WTC11 (cell line): Measurements from ENCODE around the gene NCKAP5. TPM values are rescaled to one million over a fixed set of nuclear protein-coding genes. Genes with fewer than 3 reads are reported as not detected.

Experiments used
- ATAC-seq: fragments of 200-7000 bp; cut with Tn5 transposase; 2 replicates; pipeline ENCODE4 v1.10.0; 2021; ENCODE audit warnings: mild to moderate bottlenecking, moderate library complexity
- CTCF ChIA-PET: fragments of 300-600 bp; sonication (Branson Sonifier 250); formaldehyde crosslinking; loops from one replicate; lab custom pipeline; 2021; ENCODE audit warnings: antibody characterized with exemption; lab: Charles Lee
- POLR2A ChIA-PET: fragments of 350-600 bp; sonication (Branson Sonifier 250); formaldehyde crosslinking; loops from one replicate; lab custom pipeline; 2021; ENCODE audit warnings: antibody characterized with exemption; lab: Charles Lee
- DNase-seq: peaks from one replicate; pipeline ENCODE4 v3.0.0; 2021; ENCODE audit warnings: low spot score
- H3K27ac Mint-ChIP-seq: 2 replicates; pipeline ENCODE4 v1.8.0; 2021; ENCODE audit warnings: mixed read lengths
- H3K27me3 Mint-ChIP-seq: 2 replicates; pipeline ENCODE4 v1.8.0; 2021; ENCODE audit warnings: low read depth, mild to moderate bottlenecking, moderate library complexity, mixed read lengths
- H3K36me3 Mint-ChIP-seq: 2 replicates; pipeline ENCODE4 v1.8.0; 2021; ENCODE audit warnings: mixed read lengths
- H3K4me1 Mint-ChIP-seq: 2 replicates; pipeline ENCODE4 v1.8.0; 2022; ENCODE audit warnings: mixed read lengths
- H3K4me3 Mint-ChIP-seq: 2 replicates; pipeline ENCODE4 v1.8.0; 2021; ENCODE audit warnings: mild to moderate bottlenecking, moderate library complexity, mixed read lengths
- H3K9me3 Mint-ChIP-seq: 2 replicates; pipeline ENCODE4 v1.8.0; 2021; ENCODE audit warnings: mixed read lengths
- E2F1 ChIP-seq: sonication (generic); formaldehyde crosslinking; IDR thresholded peaks from 2 replicates; pipeline ENCODE4 v1.8.0; 2022; ENCODE audit warnings: mild to moderate bottlenecking, missing genetic modification reagents
- ETV6 ChIP-seq: sonication (generic); formaldehyde crosslinking; IDR thresholded peaks from 2 replicates; pipeline ENCODE4 v1.8.1; 2022; ENCODE audit warnings: mild to moderate bottlenecking, missing genetic modification reagents
- FOXP1 ChIP-seq: sonication (generic); formaldehyde crosslinking; IDR thresholded peaks from 2 replicates; pipeline ENCODE4 v1.8.0; 2022; ENCODE audit warnings: missing genetic modification reagents, mild to moderate bottlenecking, moderate library complexity, borderline replicate concordance
- GABPB1 ChIP-seq: sonication (generic); formaldehyde crosslinking; IDR thresholded peaks from 2 replicates; pipeline ENCODE4 v1.8.1; 2023; ENCODE audit warnings: mild to moderate bottlenecking, missing genetic modification reagents
- IRF2 ChIP-seq: sonication (generic); formaldehyde crosslinking; IDR thresholded peaks from 2 replicates; pipeline ENCODE4 v1.8.0; 2022; ENCODE audit warnings: low read depth, missing genetic modification reagents, borderline replicate concordance
- JUN ChIP-seq: sonication (generic); formaldehyde crosslinking; IDR thresholded peaks from 2 replicates; pipeline ENCODE4 v1.8.0; 2023; ENCODE audit warnings: mild to moderate bottlenecking, missing genetic modification reagents
- NFATC4 ChIP-seq: fragments of 250-450 bp; sonication (Bioruptor Pico); IDR thresholded peaks from 2 replicates; pipeline ENCODE4 v1.9.0; 2021; ENCODE audit warnings: mild to moderate bottlenecking
- NFE2L1 ChIP-seq: sonication (generic); formaldehyde crosslinking; IDR thresholded peaks from 2 replicates; pipeline ENCODE4 v1.8.1; 2023; ENCODE audit warnings: missing genetic modification reagents
- NR3C1 ChIP-seq: sonication (generic); formaldehyde crosslinking; conservative IDR thresholded peaks from 2 replicates; pipeline ENCODE4 v1.8.1; 2023; ENCODE audit warnings: low read depth, mild to moderate bottlenecking, missing genetic modification reagents
- OVOL2 ChIP-seq: fragments of 250-450 bp; sonication (Bioruptor Pico); IDR thresholded peaks from 2 replicates; pipeline ENCODE4 v1.9.0; 2021; ENCODE audit warnings: mild to moderate bottlenecking, borderline replicate concordance
- PREB ChIP-seq: sonication (generic); formaldehyde crosslinking; IDR thresholded peaks from 2 replicates; pipeline ENCODE4 v1.8.1; 2022; ENCODE audit warnings: mild to moderate bottlenecking, missing genetic modification reagents, moderate library complexity, borderline replicate concordance
- RELA ChIP-seq: sonication (generic); formaldehyde crosslinking; IDR thresholded peaks from 2 replicates; pipeline ENCODE4 v1.8.1; 2022; ENCODE audit warnings: missing genetic modification reagents, mild to moderate bottlenecking, borderline replicate concordance
- TCF7 ChIP-seq: sonication (generic); formaldehyde crosslinking; IDR thresholded peaks from 2 replicates; pipeline ENCODE4 v1.8.0; 2022; ENCODE audit warnings: mild to moderate bottlenecking, low read depth, missing genetic modification reagents, moderate library complexity
- USF2 ChIP-seq: sonication (generic); formaldehyde crosslinking; IDR thresholded peaks from 2 replicates; pipeline ENCODE4 v1.8.1; 2023; ENCODE audit warnings: mild to moderate bottlenecking, missing genetic modification reagents, moderate library complexity
- ZNF121 ChIP-seq: sonication (generic); formaldehyde crosslinking; IDR thresholded peaks from 2 replicates; pipeline ENCODE4 v1.8.0; 2023; ENCODE audit warnings: missing genetic modification reagents
- ZNF138 ChIP-seq: sonication (generic); formaldehyde crosslinking; conservative IDR thresholded peaks from 2 replicates; pipeline ENCODE4 v1.8.1; 2022; ENCODE audit warnings: mild to moderate bottlenecking, moderate library complexity, missing genetic modification reagents
- ZNF263 ChIP-seq: sonication (generic); formaldehyde crosslinking; IDR thresholded peaks from 2 replicates; pipeline ENCODE4 v1.8.1; 2022; ENCODE audit warnings: low read depth, mild to moderate bottlenecking, moderate library complexity, missing genetic modification reagents
- total RNA-seq: library from RNA; stranded (reverse); gene quantifications from 3 replicates; pipeline ENCODE4 v1.2.3, GENCODE V29; 2021
- TF ChIP-seq, protein P1 (sequence below): sonication (generic); formaldehyde crosslinking; IDR thresholded peaks from 2 replicates; pipeline ENCODE4 v1.8.0; 2022; ENCODE audit warnings: mild to moderate bottlenecking, missing genetic modification reagents
- TF ChIP-seq, protein P2 (sequence below): sonication (generic); formaldehyde crosslinking; IDR thresholded peaks from 2 replicates; pipeline ENCODE4 v1.8.1; 2023; ENCODE audit warnings: mild to moderate bottlenecking, missing genetic modification reagents
- TF ChIP-seq, protein P3 (sequence below): sonication (generic); formaldehyde crosslinking; IDR thresholded peaks from 2 replicates; pipeline ENCODE4 v1.8.1; 2023; ENCODE audit warnings: mild to moderate bottlenecking, missing genetic modification reagents, borderline replicate concordance

Gene NCKAP5
- total RNA-seq, 1 experiment from 2014 or later, result 0.55 TPM

DNA sequence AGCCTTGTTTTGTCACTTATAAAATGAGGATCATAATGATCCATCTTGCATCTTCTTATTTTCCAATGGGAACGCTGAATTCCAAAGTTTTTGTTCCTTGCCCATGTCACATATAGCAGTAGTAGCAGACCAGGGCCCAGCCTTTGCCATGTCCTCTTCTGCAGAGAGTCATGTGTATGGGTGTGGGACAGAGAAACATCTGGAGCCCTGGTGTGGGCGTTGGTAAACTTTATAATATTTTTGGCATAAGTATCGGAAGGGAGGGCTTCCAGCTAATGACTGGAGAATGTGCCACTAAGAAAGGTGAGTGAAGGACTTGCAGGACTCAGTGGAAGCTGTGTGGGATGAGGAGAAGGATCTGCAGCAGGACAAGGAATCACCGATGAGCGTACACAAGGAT lies 157.2 kb downstream of the NCKAP5 start (continued):
- TF ChIP-seq, protein P1, sequence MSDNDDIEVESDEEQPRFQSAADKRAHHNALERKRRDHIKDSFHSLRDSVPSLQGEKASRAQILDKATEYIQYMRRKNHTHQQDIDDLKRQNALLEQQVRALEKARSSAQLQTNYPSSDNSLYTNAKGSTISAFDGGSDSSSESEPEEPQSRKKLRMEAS (CRISPR knock-in tag), result no peak

DNA sequence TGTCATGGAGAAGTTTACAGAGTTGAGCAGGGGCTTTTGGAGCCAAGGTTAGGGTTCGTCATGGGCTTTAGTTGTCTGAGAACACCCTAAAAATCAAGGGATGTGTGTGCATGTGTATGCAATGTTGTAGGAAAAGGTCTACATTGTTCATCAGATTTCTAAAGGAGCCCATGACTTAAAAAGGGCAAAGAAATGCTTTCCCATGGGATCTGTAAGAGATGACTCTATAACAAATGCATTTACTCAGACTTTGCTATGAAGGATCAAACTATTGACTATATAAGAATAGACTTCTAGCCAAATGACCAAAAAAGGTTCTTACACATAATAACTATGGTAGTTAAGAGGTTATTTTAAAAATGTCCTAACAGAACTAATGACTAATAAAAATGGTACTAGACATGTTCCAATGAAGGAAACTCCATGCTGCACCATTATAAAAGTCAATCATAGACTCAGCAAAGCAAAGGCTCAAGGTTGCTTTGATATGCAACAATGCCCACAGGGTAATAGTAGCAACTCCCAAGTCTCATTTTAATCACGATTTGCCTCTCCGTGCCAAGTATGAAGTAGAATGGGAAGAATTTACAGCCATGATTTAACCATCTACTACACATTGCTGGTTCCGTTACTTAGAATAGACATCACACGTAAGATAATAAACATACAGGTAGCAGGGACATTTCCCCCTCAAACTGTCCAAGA lies 158.5 kb downstream of the NCKAP5 start:
- TF ChIP-seq ZNF121, result no peak
- no peak for TF ChIP-seq RELA
- no peak for TF ChIP-seq GABPB1 (CRISPR knock-in tag)
- no peak for TF ChIP-seq USF2 (CRISPR knock-in tag)
- no peak for TF ChIP-seq TCF7 (CRISPR knock-in tag)
- TF ChIP-seq FOXP1 (CRISPR knock-in tag), result no peak
- TF ChIP-seq NR3C1 (CRISPR knock-in tag), result no peak
- no peak for TF ChIP-seq IRF2
- no peak for TF ChIP-seq E2F1 (CRISPR knock-in tag)
- TF ChIP-seq PREB (CRISPR knock-in tag), result no peak
- TF ChIP-seq, protein P2, sequence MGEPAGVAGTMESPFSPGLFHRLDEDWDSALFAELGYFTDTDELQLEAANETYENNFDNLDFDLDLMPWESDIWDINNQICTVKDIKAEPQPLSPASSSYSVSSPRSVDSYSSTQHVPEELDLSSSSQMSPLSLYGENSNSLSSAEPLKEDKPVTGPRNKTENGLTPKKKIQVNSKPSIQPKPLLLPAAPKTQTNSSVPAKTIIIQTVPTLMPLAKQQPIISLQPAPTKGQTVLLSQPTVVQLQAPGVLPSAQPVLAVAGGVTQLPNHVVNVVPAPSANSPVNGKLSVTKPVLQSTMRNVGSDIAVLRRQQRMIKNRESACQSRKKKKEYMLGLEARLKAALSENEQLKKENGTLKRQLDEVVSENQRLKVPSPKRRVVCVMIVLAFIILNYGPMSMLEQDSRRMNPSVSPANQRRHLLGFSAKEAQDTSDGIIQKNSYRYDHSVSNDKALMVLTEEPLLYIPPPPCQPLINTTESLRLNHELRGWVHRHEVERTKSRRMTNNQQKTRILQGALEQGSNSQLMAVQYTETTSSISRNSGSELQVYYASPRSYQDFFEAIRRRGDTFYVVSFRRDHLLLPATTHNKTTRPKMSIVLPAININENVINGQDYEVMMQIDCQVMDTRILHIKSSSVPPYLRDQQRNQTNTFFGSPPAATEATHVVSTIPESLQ, result no peak
- no peak for TF ChIP-seq ZNF263
- no peak for TF ChIP-seq ZNF138 (CRISPR knock-in tag)
- TF ChIP-seq JUN (CRISPR knock-in tag), result no peak
- no peak for TF ChIP-seq OVOL2 (CRISPR knock-in tag)
- no peak for TF ChIP-seq NFE2L1
- TF ChIP-seq, protein P3, sequence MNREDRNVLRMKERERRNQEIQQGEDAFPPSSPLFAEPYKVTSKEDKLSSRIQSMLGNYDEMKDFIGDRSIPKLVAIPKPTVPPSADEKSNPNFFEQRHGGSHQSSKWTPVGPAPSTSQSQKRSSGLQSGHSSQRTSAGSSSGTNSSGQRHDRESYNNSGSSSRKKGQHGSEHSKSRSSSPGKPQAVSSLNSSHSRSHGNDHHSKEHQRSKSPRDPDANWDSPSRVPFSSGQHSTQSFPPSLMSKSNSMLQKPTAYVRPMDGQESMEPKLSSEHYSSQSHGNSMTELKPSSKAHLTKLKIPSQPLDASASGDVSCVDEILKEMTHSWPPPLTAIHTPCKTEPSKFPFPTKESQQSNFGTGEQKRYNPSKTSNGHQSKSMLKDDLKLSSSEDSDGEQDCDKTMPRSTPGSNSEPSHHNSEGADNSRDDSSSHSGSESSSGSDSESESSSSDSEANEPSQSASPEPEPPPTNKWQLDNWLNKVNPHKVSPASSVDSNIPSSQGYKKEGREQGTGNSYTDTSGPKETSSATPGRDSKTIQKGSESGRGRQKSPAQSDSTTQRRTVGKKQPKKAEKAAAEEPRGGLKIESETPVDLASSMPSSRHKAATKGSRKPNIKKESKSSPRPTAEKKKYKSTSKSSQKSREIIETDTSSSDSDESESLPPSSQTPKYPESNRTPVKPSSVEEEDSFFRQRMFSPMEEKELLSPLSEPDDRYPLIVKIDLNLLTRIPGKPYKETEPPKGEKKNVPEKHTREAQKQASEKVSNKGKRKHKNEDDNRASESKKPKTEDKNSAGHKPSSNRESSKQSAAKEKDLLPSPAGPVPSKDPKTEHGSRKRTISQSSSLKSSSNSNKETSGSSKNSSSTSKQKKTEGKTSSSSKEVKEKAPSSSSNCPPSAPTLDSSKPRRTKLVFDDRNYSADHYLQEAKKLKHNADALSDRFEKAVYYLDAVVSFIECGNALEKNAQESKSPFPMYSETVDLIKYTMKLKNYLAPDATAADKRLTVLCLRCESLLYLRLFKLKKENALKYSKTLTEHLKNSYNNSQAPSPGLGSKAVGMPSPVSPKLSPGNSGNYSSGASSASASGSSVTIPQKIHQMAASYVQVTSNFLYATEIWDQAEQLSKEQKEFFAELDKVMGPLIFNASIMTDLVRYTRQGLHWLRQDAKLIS (CRISPR knock-in tag), result no peak
- TF ChIP-seq NFATC4 (CRISPR knock-in tag), result no peak
- TF ChIP-seq ETV6 (CRISPR knock-in tag), result no peak
- DNase-seq (no peak), ATAC-seq (no peak)
- Mint-ChIP-seq H3K4me1 (peaks cover 18% of the 10 kb centered on the region), H3K4me3 (no peak overlapping the region), H3K36me3 (no peaks in the 10 kb centered on the region), H3K27ac (no peak overlapping the region), H3K9me3 (no peaks in the 10 kb centered on the region), H3K27me3 (peaks cover 39% of the 10 kb centered on the region)
- ChIA-PET POLR2A (no interaction called here), CTCF (interaction anchor here (0.6 kb wide), 1 partner anchor 31 kb away, joined by 3 read pairs; no protein-coding TSS in a partner anchor)
